ENCODE measurements around the gene NEIL3. TPM values are rescaled to one million over a fixed set of nuclear protein-coding genes. Genes with fewer than 3 reads are reported as not detected.

Gene NEIL3
- total and polyA plus RNA-seq, 2 of the 8 experiments (the other 6 are each of a cell fraction or from before 2014, with no cell fraction given), result 5.5 to 11.0 TPM

DNA sequence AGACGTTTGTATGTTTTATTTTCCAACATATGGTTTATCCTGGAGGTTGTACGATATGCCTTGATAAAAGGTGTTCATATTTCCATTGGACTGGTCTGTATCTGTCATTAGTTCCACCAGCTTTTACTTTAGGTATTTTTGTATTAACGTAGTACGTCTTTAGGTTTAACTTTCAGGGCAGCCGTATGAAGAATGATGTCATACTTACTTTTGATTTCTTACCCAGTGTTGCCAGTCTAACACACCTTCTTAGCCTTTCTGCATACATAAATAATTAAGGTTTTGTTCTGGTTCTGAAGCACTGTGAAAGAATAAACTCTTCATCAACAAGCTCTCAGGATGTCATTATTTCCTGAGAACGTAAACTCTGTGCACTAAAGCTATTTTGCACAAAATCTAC is 18.9 kb upstream of the NEIL3 start (continued):
- TF ChIP-seq SAP30 (IDR thresholded peaks at IDR 0.05; ENCODE audit: insufficient read depth, insufficient replicate concordance, low read length), result no peak
- TF ChIP-seq RNF2 (IDR thresholded peaks at IDR 0.05; ENCODE audit: borderline replicate concordance, low read depth, low read length, missing control alignments, poor library complexity, severe bottlenecking), result no peak
- TF ChIP-seq, protein P1, sequence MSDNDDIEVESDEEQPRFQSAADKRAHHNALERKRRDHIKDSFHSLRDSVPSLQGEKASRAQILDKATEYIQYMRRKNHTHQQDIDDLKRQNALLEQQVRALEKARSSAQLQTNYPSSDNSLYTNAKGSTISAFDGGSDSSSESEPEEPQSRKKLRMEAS (IDR thresholded peaks at IDR 0.05), result no peak

All from H1 (cell line).